Vagina (tissue), 2 donors: ENCODE measurements around the gene SLC25A12.

Experiments used
- CTCF ChIP-seq, 3 experiments: fragments of 450-650 bp in 2 of 3; fragments of 200-600 bp in 1 of 3; sonication (generic) in 1 of 3; IDR thresholded peaks; one replicate each; pipeline ENCODE4 v1.5.1; 2017 to 2019; ENCODE audit warnings: antibody characterized with exemption in 3 of 3, mild to moderate bottlenecking in 2 of 3, moderate library complexity in 2 of 3
- POLR2A ChIP-seq, 2 donors: fragments of 450-650 bp; IDR thresholded peaks; one replicate each; pipeline ENCODE4 v1.6.1; 2017; ENCODE audit warnings: antibody characterized with exemption in 2 of 2, mild to moderate bottlenecking in 2 of 2, moderate library complexity in 2 of 2

- TF ChIP-seq CTCF (IDR thresholded peaks at IDR 0.05) (no peak), POLR2A (IDR thresholded peaks at IDR 0.05) (no peak)
Measured at GRCh38 chr2:171874517-171874916, 19.5 kb downstream of the SLC25A12 start.
